Natural killer cell (primary cell): ENCODE results near the gene MRS2. TPM values are rescaled to one million over a fixed set of nuclear protein-coding genes. Genes with fewer than 3 reads are reported as not detected.

ENCODE experiments used
- ATAC-seq, 3 donors: fragments of 150-1000 bp in 2 of 3; fragments of 200-7000 bp in 1 of 3; cut with Tn5 transposase; 1 replicate in 1 of 3; 2 replicates in 2 of 3; pipeline ENCODE4 v1.10.0; 2021; ENCODE audit warnings: mild to moderate bottlenecking in 2 of 3, moderate library complexity in 2 of 3
- DNase-seq, 2 donors: peaks; one replicate each; pipeline versions ENCODE4 v3.0.0 to v3.0.0-alpha.2; 2013 to 2021; ENCODE audit warnings: mixed read lengths in 1 of 2
- H3K27ac ChIP-seq: one replicate; pipeline ENCODE4 v1.5.1; 2013; ENCODE audit warnings: mild to moderate bottlenecking, low read length
- H3K27me3 ChIP-seq: one replicate; pipeline ENCODE4 v1.6.1; 2013; ENCODE audit warnings: low read length; ENCODE audit not compliant: control insufficient read depth, insufficient read depth
- H3K36me3 ChIP-seq: one replicate; pipeline ENCODE4 v1.6.1; 2013; ENCODE audit warnings: low read length; ENCODE audit not compliant: control insufficient read depth, insufficient read depth
- H3K4me1 ChIP-seq: one replicate; pipeline ENCODE4 v1.6.1; 2013; ENCODE audit warnings: low read length; ENCODE audit not compliant: control insufficient read depth, insufficient read depth
- H3K4me3 ChIP-seq: one replicate; pipeline ENCODE4 v1.5.1; 2013; ENCODE audit warnings: low read length
- H3K9me3 ChIP-seq: one replicate; pipeline ENCODE4 v1.6.1; 2013; ENCODE audit warnings: low read length; ENCODE audit not compliant: control insufficient read depth, insufficient read depth
- H3K27ac Mint-ChIP-seq, 2 donors: one replicate each; pipeline ENCODE4 v1.8.0; 2022; ENCODE audit warnings: mild to moderate bottlenecking in 2 of 2, mixed read lengths in 2 of 2, moderate library complexity in 1 of 2
- H3K27me3 Mint-ChIP-seq, 2 donors: one replicate each; pipeline ENCODE4 v1.8.0; 2022; ENCODE audit warnings: low read depth in 2 of 2, mixed read lengths in 2 of 2
- H3K36me3 Mint-ChIP-seq: one replicate; pipeline ENCODE4 v1.8.0; 2022; ENCODE audit warnings: mixed read lengths
- H3K4me1 Mint-ChIP-seq, 2 donors: one replicate each; pipeline ENCODE4 v1.8.0; 2022; ENCODE audit warnings: mixed read lengths in 2 of 2
- H3K4me3 Mint-ChIP-seq: one replicate; pipeline ENCODE4 v1.8.0; 2022; ENCODE audit warnings: mild to moderate bottlenecking, moderate library complexity, mixed read lengths
- H3K9me3 Mint-ChIP-seq, 2 donors: one replicate each; pipeline ENCODE4 v1.8.0; 2022; ENCODE audit warnings: mixed read lengths in 2 of 2
- CTCF ChIP-seq: fragments of 200-600 bp; IDR thresholded peaks from one replicate; pipeline ENCODE4 v1.8.0; 2022; ENCODE audit warnings: antibody characterized with exemption
- WGBS: methylation state at CpG from one replicate; pipeline ENCODE4 v1.1.7; 2013; ENCODE audit warnings: missing lambda C conversion rate; ENCODE audit not compliant: insufficient coverage; 5-methylcytosine and 5-hydroxymethylcytosine counted together
- intact Hi-C: fragments of 100-400 bp; cut with micrococcal nuclease; formaldehyde crosslinking; loops from one replicate; pipeline ENCODE4 v1.14.2; 2022
- total RNA-seq, 4 donors: library from RNA; stranded (reverse); fragments of 120-200 nt in 1 of 4; gene quantifications; one replicate each; pipeline versions ENCODE4 v1.2.3 to v1.2.4, GENCODE V29; 2013 to 2022

MRS2 gene
- total RNA-seq, 3 donors from 2014 or later (not counting 1 experiment from before 2014, with no cell fraction given) = 9.0 to 12.8 (median 10.8) TPM

GRCh38 chr6:24391756-24392405 is 10.9 kb upstream of the MRS2 start:
- peaks cover 4% of the 10 kb centered on the region for H3K27me3 ChIP-seq
- H3K9me3 ChIP-seq = no peaks in the 10 kb centered on the region
- Mint-ChIP-seq H3K36me3 (no peaks in the 10 kb centered on the region), H3K4me1 (no peaks in the 10 kb centered on the region), H3K9me3 (no peaks in the 10 kb centered on the region), H3K27me3 (peaks cover 20 to 25% of the 10 kb centered on the region in 2 donors), H3K4me3 (no peak overlapping the region), H3K27ac (no peak overlapping the region)
- H3K4me1 ChIP-seq = no peaks in the 10 kb centered on the region
- ATAC-seq = no peak
- no peak overlapping the region for H3K27ac ChIP-seq
- no peak overlapping the region for H3K4me3 ChIP-seq
- 100% methylated on average over 1 of the region's 2 CpGs for WGBS
- no peak for TF ChIP-seq CTCF
- intact Hi-C loops = no loop called here
- no peaks in the 10 kb centered on the region for H3K36me3 ChIP-seq
- no peak for DNase-seq

GRCh38 chr6:24394061-24394779 is 8.5 kb upstream of the MRS2 start:
- no peak for ATAC-seq
- H3K4me1 Mint-ChIP-seq = no peaks in the 10 kb centered on the region
- Histone ChIP-seq H3K9me3 (no peaks in the 10 kb centered on the region), H3K27me3 (peaks cover 4% of the 10 kb centered on the region), H3K4me3 (no peak overlapping the region), H3K27ac (no peak overlapping the region), H3K4me1 (no peaks in the 10 kb centered on the region), H3K36me3 (no peaks in the 10 kb centered on the region)
- H3K27ac Mint-ChIP-seq = no peak overlapping the region
- no peaks in the 10 kb centered on the region for H3K9me3 Mint-ChIP-seq
- H3K4me3 Mint-ChIP-seq = no peak overlapping the region
- no peak for TF ChIP-seq CTCF
- 98% methylated on average over 2 of the region's 2 CpGs for WGBS
- intact Hi-C loops = no loop called here
- H3K36me3 Mint-ChIP-seq = no peaks in the 10 kb centered on the region
- no peak for DNase-seq
- peaks cover 28 to 38% of the 10 kb centered on the region in 2 donors for H3K27me3 Mint-ChIP-seq

- H3K4me1 Mint-ChIP-seq = no peaks in the 10 kb centered on the region
- intact Hi-C loops = no loop called here
- H3K27ac ChIP-seq = no peak overlapping the region
Observed at GRCh38 chr6:24394780-24395437, 7.8 kb upstream of the MRS2 start.

More at GRCh38 chr6:24394780-24395437, 7.8 kb upstream of the MRS2 start:
- WGBS = 86% methylated on average over 4 of the region's 4 CpGs
- Histone ChIP-seq H3K27me3 (peaks cover 4% of the 10 kb centered on the region), H3K4me3 (no peak overlapping the region), H3K4me1 (no peaks in the 10 kb centered on the region), H3K36me3 (no peaks in the 10 kb centered on the region), H3K9me3 (no peaks in the 10 kb centered on the region)
- H3K27me3 Mint-ChIP-seq = peaks cover 35 to 45% of the 10 kb centered on the region in 2 donors
- no peak for DNase-seq
- ATAC-seq = no peak
- H3K4me3 Mint-ChIP-seq = no peak overlapping the region
- H3K36me3 Mint-ChIP-seq = no peaks in the 10 kb centered on the region
- H3K27ac Mint-ChIP-seq = no peak overlapping the region
- no peak for TF ChIP-seq CTCF
- H3K9me3 Mint-ChIP-seq = no peaks in the 10 kb centered on the region
